ENCODE measurements around the gene ARHGAP28.

ARHGAP28 gene

GRCh38 chr18:6728331-6728730, 1.2 kb upstream of the ARHGAP28 start:
- Histone ChIP-seq H3K79me1 (replicated peaks; ENCODE audit: low read length, poor library complexity, severe bottlenecking) (no peaks in the 10 kb centered on the region), H3K9me3 (ENCODE audit: control insufficient read depth, low read length) (no peaks in the 10 kb centered on the region), H3K9ac (ENCODE audit: low read length) (peak overlapping the region; percentile 71), H3K27me3 (ENCODE audit: control insufficient read depth in 1 of 2, insufficient read depth in 1 of 2, low read length in 2 of 2) (no peaks in the 10 kb centered on the region), H3K27ac (ENCODE audit: low read length, poor library complexity, severe bottlenecking) (peak overlapping the region; percentile 97), H3K36me3 (ENCODE audit: control insufficient read depth in 1 of 2, insufficient read depth in 2 of 2, low read depth in 1 of 2, low read length in 2 of 2) (no peaks in the 10 kb centered on the region), H3K4me3 (ENCODE audit: insufficient read depth in 1 of 2, low read depth in 1 of 2, low read length in 2 of 2) (no peak overlapping the region), H2BK120ac (ENCODE audit: low read depth, low read length) (peak overlapping the region; percentile 67), H4K8ac (ENCODE audit: low read length) (no peak overlapping the region), H3K18ac (ENCODE audit: low read depth in 1 of 2, low read length in 2 of 2) (no peak overlapping the region), H2BK12ac (ENCODE audit: low read length in 2 of 2) (no peak overlapping the region), H3K4me2 (ENCODE audit: low read length, poor library complexity, severe bottlenecking) (peak overlapping the region; percentile 62), H3K14ac (ENCODE audit: low read length in 2 of 2) (no peak overlapping the region), H3K4me1 (ENCODE audit: control insufficient read depth, insufficient read depth, low read depth, low read length) (peaks cover 3% of the 10 kb centered on the region), H3K4ac (ENCODE audit: low read depth in 1 of 2, low read length in 2 of 2) (no peak overlapping the region), H2AFZ (ENCODE audit: low read depth, low read length) (no peak overlapping the region), H2BK15ac (ENCODE audit: low read depth, poor library complexity, severe bottlenecking) (no peak overlapping the region), H4K91ac (ENCODE audit: low read length) (no peak overlapping the region), H3K23ac (ENCODE audit: low read length in 2 of 2) (no peak overlapping the region), H2AK5ac (ENCODE audit: low read length, severe bottlenecking) (no peak overlapping the region), H2BK5ac (ENCODE audit: low read depth, low read length, poor library complexity, severe bottlenecking) (no peak overlapping the region)
- DNase-seq = no peak
- 77% methylated on average over 4 of the region's 8 CpGs for WGBS

GRCh38 chr18:6728809-6729246, 688 bp upstream of the ARHGAP28 start:
- peak overlapping the region; percentile 97 for H3K27ac ChIP-seq (ENCODE audit: low read length, poor library complexity, severe bottlenecking)
- 39% methylated on average over 2 of the region's 5 CpGs for WGBS
- no peak overlapping the region for H2AK5ac ChIP-seq (ENCODE audit: low read length, severe bottlenecking)
- H3K14ac ChIP-seq (ENCODE audit: low read length in 2 of 2) = no peak overlapping the region
- peak overlapping the region; percentile 79 for H2BK5ac ChIP-seq (ENCODE audit: low read depth, low read length, poor library complexity, severe bottlenecking)
- no peak for DNase-seq
- H3K27me3 ChIP-seq (ENCODE audit: control insufficient read depth in 1 of 2, insufficient read depth in 1 of 2, low read length in 2 of 2) = no peaks in the 10 kb centered on the region
- peak overlapping the region; percentile 71 for H3K9ac ChIP-seq (ENCODE audit: low read length)
- H2BK12ac ChIP-seq (ENCODE audit: low read length in 2 of 2) = peak overlapping the region in 1 of 2 experiments; percentile 81
- H2BK15ac ChIP-seq (ENCODE audit: low read depth, poor library complexity, severe bottlenecking) = no peak overlapping the region
- H2BK120ac ChIP-seq (ENCODE audit: low read depth, low read length) = peak overlapping the region; percentile 67
- peak overlapping the region; percentile 36 for H4K8ac ChIP-seq (ENCODE audit: low read length)
- H3K4ac ChIP-seq (ENCODE audit: low read depth in 1 of 2, low read length in 2 of 2) = no peak overlapping the region
- no peak overlapping the region for H3K23ac ChIP-seq (ENCODE audit: low read length in 2 of 2)
- H3K9me3 ChIP-seq (ENCODE audit: control insufficient read depth, low read length) = no peaks in the 10 kb centered on the region
- H4K91ac ChIP-seq (ENCODE audit: low read length) = no peak overlapping the region
- H3K4me1 ChIP-seq (ENCODE audit: control insufficient read depth, insufficient read depth, low read depth, low read length) = peaks cover 3% of the 10 kb centered on the region
- peak overlapping the region in 1 of 2 experiments; percentile 90 for H3K4me3 ChIP-seq (ENCODE audit: insufficient read depth in 1 of 2, low read depth in 1 of 2, low read length in 2 of 2)
- H3K79me1 ChIP-seq (replicated peaks; ENCODE audit: low read length, poor library complexity, severe bottlenecking) = no peaks in the 10 kb centered on the region
- peak overlapping the region; percentile 62 for H3K4me2 ChIP-seq (ENCODE audit: low read length, poor library complexity, severe bottlenecking)
- H2AFZ ChIP-seq (ENCODE audit: low read depth, low read length) = no peak overlapping the region
- peak overlapping the region; percentile 53 to 67 for H3K18ac ChIP-seq (ENCODE audit: low read depth in 1 of 2, low read length in 2 of 2)
- H3K36me3 ChIP-seq (ENCODE audit: control insufficient read depth in 1 of 2, insufficient read depth in 2 of 2, low read depth in 1 of 2, low read length in 2 of 2) = no peaks in the 10 kb centered on the region

- no peaks in the 10 kb centered on the region for H3K9me3 ChIP-seq (ENCODE audit: control insufficient read depth, low read length)
- H2BK120ac ChIP-seq (ENCODE audit: low read depth, low read length) = no peak overlapping the region
- no peak overlapping the region for H2AFZ ChIP-seq (ENCODE audit: low read depth, low read length)
- H3K27ac ChIP-seq (ENCODE audit: low read length, poor library complexity, severe bottlenecking) = no peak overlapping the region
- no peak overlapping the region for H3K23ac ChIP-seq (ENCODE audit: low read length in 2 of 2)
- no peak overlapping the region for H3K14ac ChIP-seq (ENCODE audit: low read length in 2 of 2)
- H3K79me1 ChIP-seq (replicated peaks; ENCODE audit: low read length, poor library complexity, severe bottlenecking) = peaks cover under 1% of the 10 kb centered on the region
- H2AK5ac ChIP-seq (ENCODE audit: low read length, severe bottlenecking) = no peak overlapping the region
- H3K4me1 ChIP-seq (ENCODE audit: control insufficient read depth, insufficient read depth, low read depth, low read length) = peaks cover 5% of the 10 kb centered on the region
- H3K27me3 ChIP-seq (ENCODE audit: control insufficient read depth in 1 of 2, insufficient read depth in 1 of 2, low read length in 2 of 2) = no peaks in the 10 kb centered on the region
- no peak overlapping the region for H2BK12ac ChIP-seq (ENCODE audit: low read length in 2 of 2)
- no peak overlapping the region for H4K8ac ChIP-seq (ENCODE audit: low read length)
- no peak overlapping the region for H4K91ac ChIP-seq (ENCODE audit: low read length)
- no peak overlapping the region for H3K4ac ChIP-seq (ENCODE audit: low read depth in 1 of 2, low read length in 2 of 2)
- H3K4me2 ChIP-seq (ENCODE audit: low read length, poor library complexity, severe bottlenecking) = no peak overlapping the region
- H3K9ac ChIP-seq (ENCODE audit: low read length) = peak overlapping the region; percentile 71
- no peak overlapping the region for H2BK15ac ChIP-seq (ENCODE audit: low read depth, poor library complexity, severe bottlenecking)
- no peak for DNase-seq
- no peak overlapping the region for H2BK5ac ChIP-seq (ENCODE audit: low read depth, low read length, poor library complexity, severe bottlenecking)
- 13% methylated on average over 1 of the region's 4 CpGs for WGBS
- peak overlapping the region in 1 of 2 experiments; percentile 90 for H3K4me3 ChIP-seq (ENCODE audit: insufficient read depth in 1 of 2, low read depth in 1 of 2, low read length in 2 of 2)
- H3K18ac ChIP-seq (ENCODE audit: low read depth in 1 of 2, low read length in 2 of 2) = no peak overlapping the region
- H3K36me3 ChIP-seq (ENCODE audit: control insufficient read depth in 1 of 2, insufficient read depth in 2 of 2, low read depth in 1 of 2, low read length in 2 of 2) = no peaks in the 10 kb centered on the region
These were observed 1.1 kb downstream of the ARHGAP28 start for GRCh38 chr18:6730416-6731221.

GRCh38 chr18:6731222-6731596, 1.7 kb downstream of the ARHGAP28 start:
- Histone ChIP-seq H2BK5ac (ENCODE audit: low read depth, low read length, poor library complexity, severe bottlenecking) (no peak overlapping the region), H3K27ac (ENCODE audit: low read length, poor library complexity, severe bottlenecking) (peak overlapping the region; percentile 54), H3K14ac (ENCODE audit: low read length in 2 of 2) (no peak overlapping the region), H4K8ac (ENCODE audit: low read length) (no peak overlapping the region), H3K4me2 (ENCODE audit: low read length, poor library complexity, severe bottlenecking) (peak overlapping the region; percentile 63), H3K18ac (ENCODE audit: low read depth in 1 of 2, low read length in 2 of 2) (peak overlapping the region in 1 of 2 experiments; percentile 52), H3K9me3 (ENCODE audit: control insufficient read depth, low read length) (no peaks in the 10 kb centered on the region), H3K79me1 (replicated peaks; ENCODE audit: low read length, poor library complexity, severe bottlenecking) (peaks cover 2% of the 10 kb centered on the region), H3K4me3 (ENCODE audit: insufficient read depth in 1 of 2, low read depth in 1 of 2, low read length in 2 of 2) (peak overlapping the region in 1 of 2 experiments; percentile 90), H3K36me3 (ENCODE audit: control insufficient read depth in 1 of 2, insufficient read depth in 2 of 2, low read depth in 1 of 2, low read length in 2 of 2) (no peaks in the 10 kb centered on the region), H3K9ac (ENCODE audit: low read length) (peak overlapping the region; percentile 71), H2AFZ (ENCODE audit: low read depth, low read length) (no peak overlapping the region), H2AK5ac (ENCODE audit: low read length, severe bottlenecking) (no peak overlapping the region), H3K4me1 (ENCODE audit: control insufficient read depth, insufficient read depth, low read depth, low read length) (peaks cover 5% of the 10 kb centered on the region), H2BK120ac (ENCODE audit: low read depth, low read length) (no peak overlapping the region), H4K91ac (ENCODE audit: low read length) (no peak overlapping the region), H2BK15ac (ENCODE audit: low read depth, poor library complexity, severe bottlenecking) (no peak overlapping the region), H3K4ac (ENCODE audit: low read depth in 1 of 2, low read length in 2 of 2) (no peak overlapping the region), H3K23ac (ENCODE audit: low read length in 2 of 2) (no peak overlapping the region), H2BK12ac (ENCODE audit: low read length in 2 of 2) (no peak overlapping the region), H3K27me3 (ENCODE audit: control insufficient read depth in 1 of 2, insufficient read depth in 1 of 2, low read length in 2 of 2) (no peaks in the 10 kb centered on the region)
- peak; percentile 61 for DNase-seq
- WGBS = 62% methylated on average over 6 of the region's 6 CpGs
